GM18858 (cell line): ENCODE results near the gene CD34.

Source experiments
- ATAC-seq: cut with Tn5 transposase; IDR thresholded peaks from one replicate; pipeline ENCODE4 v1.9.1; 2021; ENCODE audit not compliant: unreplicated experiment

Gene CD34

GRCh38 chr1:207858281-207858680, 52.6 kb downstream of the CD34 start:
- no peak for ATAC-seq

GRCh38 chr1:207857447-207857846, 53.5 kb downstream of the CD34 start:
- no peak for ATAC-seq

- no peak for ATAC-seq
Observed at GRCh38 chr1:207856276-207857023, 54.5 kb downstream of the CD34 start.

- ATAC-seq, result no peak
Observed at GRCh38 chr1:207854001-207854400, 56.9 kb downstream of the CD34 start.

GRCh38 chr1:207853372-207853757, 57.6 kb downstream of the CD34 start:
- ATAC-seq, result no peak

- no peak for ATAC-seq
Observed at GRCh38 chr1:207852576-207853371, 58.2 kb downstream of the CD34 start.

- no peak for ATAC-seq
Observed at GRCh38 chr1:207851696-207852095, 59.2 kb downstream of the CD34 start.

- no peak for ATAC-seq
Observed at GRCh38 chr1:207850621-207851407, 60.1 kb downstream of the CD34 start.

- no peak for ATAC-seq
Observed at GRCh38 chr1:207849646-207850045, 61.3 kb downstream of the CD34 start.

- no peak for ATAC-seq
Observed at GRCh38 chr1:207849016-207849415, 61.9 kb downstream of the CD34 start.

GRCh38 chr1:207848234-207848633, 62.7 kb downstream of the CD34 start:
- peak; percentile 49 for ATAC-seq

GRCh38 chr1:207847116-207847515, 63.8 kb downstream of the CD34 start:
- no peak for ATAC-seq

- ATAC-seq, result no peak
Observed at GRCh38 chr1:207845109-207845508, 65.8 kb downstream of the CD34 start.

GRCh38 chr1:207844371-207844770, 66.6 kb downstream of the CD34 start:
- no peak for ATAC-seq

- ATAC-seq, result no peak
Observed at GRCh38 chr1:207842506-207842905, 68.4 kb downstream of the CD34 start.

- ATAC-seq, result no peak
Observed at GRCh38 chr1:207841901-207842300, 69.0 kb downstream of the CD34 start.

GRCh38 chr1:207841293-207841692, 69.6 kb downstream of the CD34 start:
- no peak for ATAC-seq

GRCh38 chr1:207840380-207840779, 70.5 kb downstream of the CD34 start:
- no peak for ATAC-seq

- no peak for ATAC-seq
Observed at GRCh38 chr1:207839083-207839413, 71.9 kb downstream of the CD34 start.

- ATAC-seq, result no peak
Observed at GRCh38 chr1:207838156-207839082, 72.5 kb downstream of the CD34 start.

- ATAC-seq, result no peak
Observed at GRCh38 chr1:207837673-207838072, 73.3 kb downstream of the CD34 start.
